Measurements from ENCODE around the gene ZNF536. TPM values are rescaled to one million over a fixed set of nuclear protein-coding genes. Genes with fewer than 3 reads are reported as not detected.

ZNF536 gene
- total and polyA plus RNA-seq, 2 donors (not counting 3 experiments of a cell fraction or from before 2014, with no cell fraction given): not detected

- TF ChIP-seq CTCF (IDR thresholded peaks at IDR 0.05; ENCODE audit: extremely low read depth in 1 of 2, insufficient read depth in 1 of 2, low read depth in 1 of 2, low read length in 2 of 2) (no peak), JUN (IDR thresholded peaks at IDR 0.05; ENCODE audit: borderline replicate concordance, insufficient read depth, insufficient read length, low read depth) (no peak), POLR2A (IDR thresholded peaks at IDR 0.05; ENCODE audit: low read depth, low read length) (no peak), POLR2AphosphoS5 (IDR thresholded peaks at IDR 0.05; ENCODE audit: insufficient read depth, low read depth, low read length) (no peak), EZH2 (IDR thresholded peaks at IDR 0.05; ENCODE audit: borderline replicate concordance, low read depth, low read length, severe bottlenecking) (no peak), MAX (IDR thresholded peaks at IDR 0.05; ENCODE audit: insufficient read depth, insufficient read length) (no peak), GATA2 (IDR thresholded peaks at IDR 0.05; ENCODE audit: insufficient read depth, insufficient read length, low read depth, low read length) (no peak), FOS (IDR thresholded peaks at IDR 0.05; ENCODE audit: borderline replicate concordance, insufficient read depth, low read length) (no peak), MYC (IDR thresholded peaks at IDR 0.05; ENCODE audit: low read depth, low read length) (no peak)
- intact Hi-C loops (cut with micrococcal nuclease): no loop called here
- dilution Hi-C loops (cut with MboI; ENCODE audit: extremely low pct_ligation_motif_present, low sequenced_read_pairs): no loop called here
- no TSS peak for BruUV-seq (replicated peaks)
- no peaks in the 10 kb centered on the region for H3K9me1 ChIP-seq (replicated peaks; ENCODE audit: control insufficient read depth, extremely low read depth, insufficient read depth, low read length)
- no peaks in the 10 kb centered on the region for H3K27me3 ChIP-seq (ENCODE audit: control insufficient read depth in 2 of 2, insufficient read depth in 2 of 2, low read length in 2 of 2)
- no peaks in the 10 kb centered on the region for H4K20me1 ChIP-seq (replicated peaks; ENCODE audit: control insufficient read depth, extremely low read depth, insufficient read depth, low read length)
- H3K27ac ChIP-seq (ENCODE audit: insufficient read depth, low read depth, low read length): no peak overlapping the region
- no peak overlapping the region for H2AFZ ChIP-seq (ENCODE audit: low read depth, low read length)
- H3K4me3 ChIP-seq (replicated peaks in 1 of 3; ENCODE audit: insufficient read depth in 1 of 3, low read depth in 1 of 3, low read length in 3 of 3): no peak overlapping the region
- FAIRE-seq: no peak
- H3K9ac ChIP-seq (replicated peaks; ENCODE audit: extremely low read depth, insufficient read depth, low read length): no peak overlapping the region
- no peaks in the 10 kb centered on the region for H3K79me2 ChIP-seq (ENCODE audit: control insufficient read depth, insufficient read depth, low read length)
- no peak overlapping the region for H3K4me2 ChIP-seq (ENCODE audit: insufficient read depth, low read length)
- POLR2A ChIA-PET: no interaction called here
- CTCF ChIA-PET: no interaction called here
- H3K36me3 ChIP-seq (ENCODE audit: control insufficient read depth in 2 of 2, extremely low read depth in 1 of 2, insufficient read depth in 2 of 2, low read length in 2 of 2): no peaks in the 10 kb centered on the region
- DNase-seq (ENCODE audit: low read depth, low spot score): no peak
- H3K9me3 ChIP-seq (replicated peaks; ENCODE audit: control insufficient read depth, insufficient read depth, low read length): peaks cover 3% of the 10 kb centered on the region
- H3K4me1 ChIP-seq (ENCODE audit: control insufficient read depth, extremely low read depth, insufficient read depth, low read length): no peaks in the 10 kb centered on the region
Observed at GRCh38 chr19:30330266-30330665, 41.9 kb upstream of the ZNF536 start.
